Duodenal mucosa (tissue), 2 donors: ENCODE measurements around the gene HNRNPUL1.
"Not testable (repeated sequence)": the region's sequence is repeated elsewhere in the genome, so short reads cannot be mapped to it uniquely, and the experiment has no call there.

Source experiments
- H3K27ac ChIP-seq: one replicate; pipeline ENCODE4 v1.7.0; 2013; ENCODE audit warnings: low read depth, low read length
- H3K27me3 ChIP-seq, 2 donors: one replicate each; pipeline ENCODE4 v1.7.0; 2013; ENCODE audit warnings: low read length in 2 of 2, control low read depth in 1 of 2; ENCODE audit not compliant: insufficient read depth in 2 of 2, control insufficient read depth in 1 of 2
- H3K36me3 ChIP-seq, 2 donors: one replicate each; pipeline ENCODE4 v1.7.0; 2013; ENCODE audit warnings: low read length in 2 of 2, control low read depth in 1 of 2; ENCODE audit not compliant: insufficient read depth in 2 of 2, control insufficient read depth in 1 of 2
- H3K4me1 ChIP-seq, 2 donors: one replicate each; pipeline ENCODE4 v1.7.0; 2013; ENCODE audit warnings: low read length in 2 of 2, control low read depth in 1 of 2; ENCODE audit not compliant: insufficient read depth in 2 of 2, control insufficient read depth in 1 of 2
- H3K4me3 ChIP-seq, 2 donors: one replicate each; pipeline ENCODE4 v1.7.0; 2013; ENCODE audit warnings: low read length in 2 of 2, low read depth in 1 of 2
- H3K9ac ChIP-seq, 2 donors: one replicate each; pipeline ENCODE4 v1.7.0; 2013; ENCODE audit warnings: low read length in 2 of 2, low read depth in 1 of 2
- H3K9me3 ChIP-seq, 2 donors: one replicate each; pipeline ENCODE4 v1.7.0; 2013; ENCODE audit warnings: low read length in 2 of 2, control low read depth in 1 of 2; ENCODE audit not compliant: control insufficient read depth in 1 of 2

The HNRNPUL1 gene

DNA sequence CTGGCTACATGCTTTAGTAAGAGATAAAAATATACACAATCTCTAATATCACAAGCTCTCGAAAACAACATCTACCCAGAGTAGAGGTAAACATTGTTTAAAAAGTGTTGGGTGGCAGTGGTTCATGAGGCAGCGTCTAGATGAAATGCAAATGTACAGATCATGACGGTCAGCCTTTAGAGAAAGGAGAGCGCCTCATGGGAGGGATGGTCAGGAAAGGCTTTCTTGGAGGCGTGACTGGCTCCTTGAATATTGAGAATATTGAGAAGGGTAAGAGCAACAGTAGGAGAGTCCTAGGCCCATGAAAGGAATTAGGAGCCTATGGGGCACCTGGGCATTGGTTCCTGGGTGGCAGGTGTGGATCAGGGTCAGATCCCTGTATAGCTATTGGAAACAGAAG is 10.6 kb downstream of the HNRNPUL1 start:
- Histone ChIP-seq H3K27me3 (no peaks in the 10 kb centered on the region), H3K27ac (no peak overlapping the region), H3K9me3 (no peaks in the 10 kb centered on the region), H3K4me1 (no peaks in the 10 kb centered on the region), H3K36me3 (peaks cover 64 to 95% of the 10 kb centered on the region in 2 donors), H3K9ac (no peak overlapping the region), H3K4me3 (no peak overlapping the region)

DNA sequence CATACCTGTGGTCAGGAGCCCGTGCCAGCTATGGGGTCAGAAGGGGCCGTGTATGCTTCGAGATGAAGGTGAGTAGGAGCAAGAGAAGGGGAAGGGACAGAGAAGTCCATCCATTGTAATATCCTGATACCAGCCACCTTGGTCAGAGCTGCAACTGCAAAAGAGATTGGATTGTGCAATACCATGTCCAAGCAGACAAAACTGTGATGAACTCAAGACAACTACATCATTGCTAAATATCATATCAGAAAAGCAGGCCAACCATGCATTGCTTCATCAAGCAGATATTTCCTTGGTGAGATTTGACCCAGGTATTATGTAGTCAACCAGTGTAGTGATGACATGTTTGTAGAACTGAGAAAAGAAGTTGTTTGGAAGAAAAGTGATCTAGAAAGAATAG is 12.1 kb downstream of the HNRNPUL1 start:
- Histone ChIP-seq H3K27ac (no peak overlapping the region), H3K9ac (no peak overlapping the region), H3K9me3 (no peaks in the 10 kb centered on the region), H3K4me3 (no peak overlapping the region), H3K36me3 (peaks cover 71 to 98% of the 10 kb centered on the region in 2 donors), H3K27me3 (no peaks in the 10 kb centered on the region), H3K4me1 (no peaks in the 10 kb centered on the region)

DNA sequence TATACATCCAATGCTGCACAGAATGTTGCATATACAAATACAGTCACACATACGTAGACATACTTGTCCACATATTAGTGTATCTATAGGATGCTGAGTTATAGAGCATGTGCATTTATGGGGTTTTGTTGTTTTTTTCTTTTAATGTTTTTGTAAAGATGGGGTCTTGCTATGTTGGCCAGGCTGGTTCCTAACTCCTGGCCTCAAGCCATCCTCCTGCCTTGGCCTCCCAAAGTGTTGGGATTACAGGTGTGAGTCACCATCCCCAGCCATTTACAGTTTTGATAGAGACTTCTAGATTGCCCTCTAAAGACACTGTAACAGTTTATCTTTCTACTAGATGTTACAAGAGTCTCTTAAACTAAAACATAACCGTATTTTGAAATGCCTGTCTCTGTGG is 14.3 kb downstream of the HNRNPUL1 start:
- H3K36me3 ChIP-seq = peaks cover 56 to 92% of the 10 kb centered on the region in 2 donors
- H3K9ac ChIP-seq = no peak overlapping the region
- no peak overlapping the region for H3K4me3 ChIP-seq
- no peaks in the 10 kb centered on the region for H3K4me1 ChIP-seq
- no peaks in the 10 kb centered on the region for H3K27me3 ChIP-seq
- no peaks in the 10 kb centered on the region for H3K9me3 ChIP-seq
- H3K27ac ChIP-seq = no peak overlapping the region

DNA sequence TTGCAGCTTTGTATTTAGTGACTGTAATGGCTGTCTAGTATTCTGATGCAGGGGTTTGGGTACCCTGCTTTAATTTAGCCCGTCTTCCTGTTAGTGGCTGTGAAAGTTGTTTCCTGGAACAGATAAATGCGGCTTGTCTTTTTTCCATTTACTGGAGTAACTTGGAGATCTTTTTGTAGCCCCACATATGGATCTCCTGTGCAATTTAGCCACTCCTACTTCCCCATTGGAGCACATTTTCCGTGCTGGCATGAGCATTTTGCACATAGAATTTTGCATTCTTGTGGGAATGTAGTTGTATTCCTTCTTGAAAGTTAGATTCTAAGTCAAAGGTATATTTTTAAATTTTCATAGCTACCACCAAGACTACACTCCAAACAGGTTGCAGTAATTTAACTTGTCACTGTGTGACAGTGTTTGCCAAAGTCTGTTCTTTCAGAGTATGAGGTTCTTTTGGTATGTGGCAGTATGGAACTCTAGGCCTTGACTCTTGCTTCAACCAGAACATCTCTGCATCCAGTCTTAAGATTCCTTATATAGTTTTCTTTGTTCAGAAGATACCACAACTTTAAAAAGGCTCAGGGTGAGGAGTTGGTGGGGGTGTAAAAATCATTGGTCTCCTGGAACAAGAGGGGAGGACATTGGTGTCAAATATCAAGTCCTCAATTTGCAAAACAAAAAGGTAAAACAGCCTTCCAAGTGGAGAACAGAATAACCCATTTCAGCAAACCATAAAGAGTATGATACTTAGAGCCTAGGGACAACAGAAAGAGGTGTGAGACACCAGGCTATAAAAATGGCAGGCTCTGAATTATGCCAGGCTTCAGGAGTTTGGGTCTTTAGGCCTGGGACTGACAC is 24.7 kb downstream of the HNRNPUL1 start:
- Histone ChIP-seq H3K9me3 (no peaks in the 10 kb centered on the region), H3K27ac (no peak overlapping the region), H3K36me3 (peaks cover 48 to 92% of the 10 kb centered on the region in 2 donors), H3K9ac (no peak overlapping the region), H3K4me1 (no peaks in the 10 kb centered on the region), H3K4me3 (no peak overlapping the region), H3K27me3 (no peaks in the 10 kb centered on the region)

DNA sequence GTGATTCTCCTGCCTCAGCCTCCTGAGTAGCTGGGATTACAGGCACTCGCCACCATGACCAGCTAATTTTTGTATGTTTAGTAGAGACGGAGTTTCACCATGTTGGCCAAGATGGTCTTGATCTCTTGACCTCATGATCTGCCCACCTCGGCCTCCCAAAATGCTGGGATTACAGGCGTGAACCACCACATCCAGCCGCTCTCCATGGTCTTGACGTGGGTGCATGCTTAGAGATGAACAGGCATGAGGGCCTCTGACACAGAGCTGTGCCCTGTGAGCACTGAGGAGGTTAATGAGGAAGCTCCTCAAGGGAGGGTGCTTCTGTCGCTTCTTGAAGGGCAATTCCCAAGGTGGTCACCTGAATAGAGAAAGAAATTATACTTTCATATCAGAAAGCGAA is 25.6 kb downstream of the HNRNPUL1 start:
- not testable (repeated sequence) for H3K27ac ChIP-seq, H3K27me3 ChIP-seq, H3K4me1 ChIP-seq, H3K9me3 ChIP-seq, H3K4me3 ChIP-seq, H3K9ac ChIP-seq
- H3K36me3 ChIP-seq = peaks cover 55 to 93% of the 10 kb centered on the region in 2 donors

DNA sequence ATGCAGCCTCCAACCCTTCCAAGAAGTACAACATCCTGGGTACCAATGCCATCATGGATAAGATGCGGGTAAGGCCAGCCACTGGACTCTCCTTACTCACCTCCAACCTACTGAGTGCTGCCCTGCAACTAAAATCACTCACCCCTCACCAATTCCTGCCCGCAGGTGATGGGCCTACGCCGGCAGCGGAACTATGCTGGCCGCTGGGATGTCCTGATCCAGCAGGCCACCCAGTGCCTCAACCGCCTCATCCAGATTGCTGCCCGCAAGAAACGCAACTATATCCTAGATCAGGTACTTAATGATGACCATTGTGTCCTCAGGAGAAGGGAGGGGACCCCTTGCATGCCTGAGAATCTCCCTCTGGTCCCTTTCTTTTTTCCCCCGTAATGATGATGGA is 30.2 kb downstream of the HNRNPUL1 start:
- H3K9ac ChIP-seq = no peak overlapping the region
- H3K36me3 ChIP-seq = peaks cover 73 to 89% of the 10 kb centered on the region in 2 donors
- no peaks in the 10 kb centered on the region for H3K27me3 ChIP-seq
- peaks cover 43 to 44% of the 10 kb centered on the region in 2 donors for H3K4me1 ChIP-seq
- H3K4me3 ChIP-seq = no peak overlapping the region
- H3K9me3 ChIP-seq = no peaks in the 10 kb centered on the region
- no peak overlapping the region for H3K27ac ChIP-seq

DNA sequence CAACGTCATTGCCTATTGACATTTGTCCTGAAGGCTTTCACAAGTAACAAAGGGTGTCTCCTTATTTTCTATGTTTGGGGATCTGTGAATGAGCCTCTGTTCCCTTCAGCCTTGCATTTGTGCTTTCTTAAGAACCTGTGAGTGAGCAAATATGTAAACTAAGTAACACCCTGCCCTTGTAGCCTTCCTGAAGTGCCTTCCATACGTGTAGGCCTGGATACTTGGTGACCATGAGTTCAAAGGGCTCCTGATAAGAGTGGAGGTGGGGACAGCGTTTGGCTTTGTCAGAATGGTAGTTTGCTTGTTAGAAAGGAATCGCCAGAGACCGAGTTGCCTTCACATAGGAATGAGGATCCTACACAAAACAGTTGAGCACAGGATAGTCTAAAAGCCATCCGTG is 31.3 kb downstream of the HNRNPUL1 start:
- no peaks in the 10 kb centered on the region for H3K9me3 ChIP-seq
- peaks cover 74 to 89% of the 10 kb centered on the region in 2 donors for H3K36me3 ChIP-seq
- no peak overlapping the region for H3K4me3 ChIP-seq
- H3K9ac ChIP-seq = no peak overlapping the region
- no peaks in the 10 kb centered on the region for H3K27me3 ChIP-seq
- H3K27ac ChIP-seq = no peak overlapping the region
- H3K4me1 ChIP-seq = peaks cover 50 to 52% of the 10 kb centered on the region in 2 donors

DNA sequence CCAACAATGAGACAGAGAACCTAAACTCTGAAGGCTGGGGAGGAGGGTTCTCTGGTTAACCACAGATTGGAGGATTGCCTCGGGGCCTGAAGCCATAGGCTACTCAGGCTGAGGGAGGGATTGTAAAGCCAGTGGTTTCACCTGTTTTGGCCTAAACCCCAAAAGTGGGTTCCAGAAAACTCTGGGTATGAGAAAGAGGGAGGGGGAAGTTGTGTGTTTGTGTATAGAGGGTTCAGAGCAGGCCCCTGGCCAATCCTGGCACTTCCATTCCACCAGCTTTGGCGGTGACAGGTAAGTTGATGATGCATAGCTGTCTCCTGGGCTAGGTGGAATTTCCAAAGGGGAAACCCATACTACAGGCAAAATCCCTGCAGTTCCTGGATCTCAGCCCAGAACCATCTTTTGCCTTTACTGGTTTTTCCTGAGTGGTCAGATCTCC is 32.3 kb downstream of the HNRNPUL1 start:
- H3K27me3 ChIP-seq = no peaks in the 10 kb centered on the region
- peak overlapping the region in 1 of 2 donors; percentile 28 for H3K9ac ChIP-seq
- no peaks in the 10 kb centered on the region for H3K9me3 ChIP-seq
- no peak overlapping the region for H3K4me3 ChIP-seq
- H3K4me1 ChIP-seq = peaks cover 50 to 55% of the 10 kb centered on the region in 2 donors
- peaks cover 81 to 85% of the 10 kb centered on the region in 2 donors for H3K36me3 ChIP-seq
- peak overlapping the region; percentile 24 for H3K27ac ChIP-seq

DNA sequence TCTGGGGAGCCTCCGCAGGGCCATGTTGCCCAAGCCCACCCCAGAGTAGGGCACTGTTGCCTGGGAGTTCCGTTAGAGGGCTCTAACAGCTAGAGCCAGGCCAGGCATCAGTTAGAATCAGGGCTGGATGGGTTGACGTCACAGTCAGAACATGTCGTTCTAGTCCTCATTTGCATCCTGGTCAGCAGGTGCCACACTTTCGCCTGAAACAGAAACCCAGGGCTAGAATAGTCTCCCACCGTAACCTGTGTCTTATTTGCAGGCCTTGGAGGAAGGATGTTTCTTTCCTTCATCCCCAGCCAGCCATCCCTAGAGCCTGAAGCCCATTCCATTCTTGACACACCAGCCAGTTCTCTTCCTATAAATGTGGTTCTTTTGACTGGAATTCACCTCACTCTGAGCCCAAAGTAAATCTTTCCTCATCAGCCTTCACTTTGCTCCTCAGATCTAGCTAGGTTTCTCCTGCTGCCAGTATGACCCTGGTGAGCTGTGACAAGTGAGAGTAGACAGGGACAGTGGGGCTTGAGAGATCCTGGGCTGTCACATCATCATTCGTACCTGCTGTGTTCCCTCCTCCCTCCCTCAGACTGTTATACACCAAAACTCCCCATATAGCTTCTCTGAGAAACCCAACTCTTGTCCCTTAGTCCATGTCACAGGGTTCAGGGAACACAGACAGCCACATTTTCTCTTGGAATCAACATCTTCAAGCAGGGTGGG is 33.6 kb downstream of the HNRNPUL1 start:
- Histone ChIP-seq H3K4me1 (peaks cover 50 to 61% of the 10 kb centered on the region in 2 donors), H3K9me3 (no peaks in the 10 kb centered on the region), H3K27ac (peak overlapping the region; percentile 59), H3K4me3 (peak overlapping the region in 1 of 2 donors; percentile 1), H3K36me3 (peaks cover 72 to 83% of the 10 kb centered on the region in 2 donors), H3K9ac (peak overlapping the region; percentile 35 to 41), H3K27me3 (no peaks in the 10 kb centered on the region)

DNA sequence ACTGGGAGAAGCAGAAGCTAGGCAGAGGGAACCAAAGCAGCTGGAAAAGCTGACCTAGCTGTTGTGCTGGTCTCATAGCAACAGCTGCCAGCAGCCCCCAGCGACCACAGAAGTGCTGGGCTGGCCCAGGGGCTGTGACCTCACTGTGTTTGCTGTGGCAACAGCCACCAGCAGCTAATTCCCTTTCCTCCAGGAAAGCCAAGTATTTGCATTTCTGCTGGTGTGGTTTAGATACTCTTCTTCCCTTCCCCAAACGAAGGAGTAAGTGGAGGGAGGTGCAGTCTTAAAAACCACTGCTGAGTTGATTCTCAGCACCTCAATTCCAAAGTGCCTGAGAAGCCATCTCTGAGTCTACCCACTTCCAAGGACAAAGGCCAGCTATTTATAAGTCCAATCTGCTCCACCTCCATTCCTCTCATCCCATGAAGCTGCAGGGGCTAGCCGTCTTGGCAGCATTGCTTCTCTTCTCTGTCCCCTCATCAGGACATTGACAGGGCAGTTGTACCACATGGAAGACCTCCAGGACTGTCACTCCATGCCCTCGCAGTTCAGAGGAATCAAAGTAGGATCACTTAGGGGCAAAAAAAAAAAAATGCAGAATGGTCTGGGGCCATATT is 34.3 kb downstream of the HNRNPUL1 start:
- H3K4me1 ChIP-seq = peaks cover 50 to 61% of the 10 kb centered on the region in 2 donors
- H3K4me3 ChIP-seq = peak overlapping the region in 1 of 2 donors; percentile 1
- no peaks in the 10 kb centered on the region for H3K27me3 ChIP-seq
- H3K36me3 ChIP-seq = peaks cover 68 to 83% of the 10 kb centered on the region in 2 donors
- H3K27ac ChIP-seq = peak overlapping the region; percentile 77
- H3K9ac ChIP-seq = peak overlapping the region; percentile 41
- no peaks in the 10 kb centered on the region for H3K9me3 ChIP-seq
